Large intestine (tissue), 12 donors: ENCODE results near the gene B9D1. TPM values are rescaled to one million over a fixed set of nuclear protein-coding genes. Genes with fewer than 3 reads are reported as not detected.

Experiments
- DNase-seq, 2 donors: peaks; one replicate each; pipeline versions ENCODE4 v3.0.0 to v3.0.0-alpha.2; 2013
- H3K27ac ChIP-seq: one replicate; pipeline ENCODE4 v1.5.1; 2013; ENCODE audit warnings: low read length
- H3K27me3 ChIP-seq: 2 replicates; pipeline ENCODE4 v1.6.1; 2013; ENCODE audit warnings: low read length; ENCODE audit not compliant: control insufficient read depth, insufficient read depth
- H3K36me3 ChIP-seq: 2 replicates; pipeline ENCODE4 v1.6.1; 2013; ENCODE audit warnings: low read length; ENCODE audit not compliant: control insufficient read depth, insufficient read depth
- H3K4me1 ChIP-seq: one replicate; pipeline ENCODE4 v1.6.1; 2013; ENCODE audit warnings: low read length; ENCODE audit not compliant: control insufficient read depth, insufficient read depth
- H3K4me3 ChIP-seq: one replicate; pipeline ENCODE4 v1.5.1; 2013; ENCODE audit warnings: low read length
- H3K9me3 ChIP-seq: one replicate; pipeline ENCODE4 v1.6.1; 2013; ENCODE audit warnings: mild to moderate bottlenecking, low read depth, low read length, moderate library complexity; ENCODE audit not compliant: control insufficient read depth
- WGBS: methylation state at CpG from one replicate; pipeline ENCODE4 v1.1.5; 2013; ENCODE audit warnings: low lambda C conversion rate; ENCODE audit not compliant: insufficient coverage; 5-methylcytosine and 5-hydroxymethylcytosine counted together
- long read RNA-seq, 11 donors: transcript quantifications; one replicate each; lab custom pipeline, GENCODE V29; 2026
- polyA plus RNA-seq: library from polyadenylated mRNA; unstranded; fragments of 120-200 nt; gene quantifications from one replicate; pipeline ENCODE4 v1.2.1, GENCODE V29; 2013

Gene B9D1, protein sequence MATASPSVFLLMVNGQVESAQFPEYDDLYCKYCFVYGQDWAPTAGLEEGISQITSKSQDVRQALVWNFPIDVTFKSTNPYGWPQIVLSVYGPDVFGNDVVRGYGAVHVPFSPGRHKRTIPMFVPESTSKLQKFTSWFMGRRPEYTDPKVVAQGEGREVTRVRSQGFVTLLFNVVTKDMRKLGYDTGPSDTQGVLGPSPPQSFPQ
- polyA plus RNA-seq, result 19.8 TPM
- long read RNA-seq, donor 1, partial matches to known transcripts, result 0 of 6 reads
- long read RNA-seq, donor 1, other reads (novel, unspliced or antisense), result 0 of 6 reads
- long read RNA-seq, donor 2, transcript B9D1-201 (7 exons, 908 nt), result major isoform, 8 of 99 reads
- long read RNA-seq, donor 2, partial matches to known transcripts, result 85 of 99 reads
- long read RNA-seq, donor 2, other reads (novel, unspliced or antisense), result 0 of 99 reads
- long read RNA-seq, donor 3, result 0 reads
- long read RNA-seq, donor 4, partial matches to known transcripts, result 0 of 1 reads
- long read RNA-seq, donor 4, other reads (novel, unspliced or antisense), result 0 of 1 reads
- long read RNA-seq, donor 5, partial matches to known transcripts, result 0 of 4 reads
- long read RNA-seq, donor 5, other reads (novel, unspliced or antisense), result 0 of 4 reads
- long read RNA-seq, donor 6, partial matches to known transcripts, result 0 of 5 reads
- long read RNA-seq, donor 6, other reads (novel, unspliced or antisense), result 0 of 5 reads
- long read RNA-seq, donor 7, partial matches to known transcripts, result 0 of 3 reads
- long read RNA-seq, donor 7, other reads (novel, unspliced or antisense), result 0 of 3 reads
- long read RNA-seq, donor 8, transcript B9D1-201 (7 exons, 908 nt), result major isoform, 7 of 13 reads
- long read RNA-seq, donor 8, partial matches to known transcripts, result 0 of 13 reads
- long read RNA-seq, donor 8, other reads (novel, unspliced or antisense), result 0 of 13 reads
- long read RNA-seq, donor 9, transcript B9D1-201 (7 exons, 908 nt), result major isoform, 6 of 78 reads
- long read RNA-seq, donor 9, partial matches to known transcripts, result 70 of 78 reads
- long read RNA-seq, donor 9, other reads (novel, unspliced or antisense), result 0 of 78 reads
- long read RNA-seq, donor 10, partial matches to known transcripts, result 110 of 116 reads
- long read RNA-seq, donor 10, other reads (novel, unspliced or antisense), result 0 of 116 reads
- long read RNA-seq, donor 11, transcript B9D1-201 (7 exons, 908 nt), result major isoform, 6 of 12 reads
- long read RNA-seq, donor 11, partial matches to known transcripts, result 0 of 12 reads
- long read RNA-seq, donor 11, other reads (novel, unspliced or antisense), result 0 of 12 reads

- peaks cover 15% of the 10 kb centered on the region for H3K4me1 ChIP-seq
- no CpG with 5 or more reads among the region's 83 CpGs for WGBS
- H3K36me3 ChIP-seq, result peaks cover 13% of the 10 kb centered on the region
- H3K9me3 ChIP-seq, result no peaks in the 10 kb centered on the region
- H3K27me3 ChIP-seq, result no peaks in the 10 kb centered on the region
- DNase-seq, result peak; percentile 92 to 95
- H3K4me3 ChIP-seq, result peak within 1 kb of the TSS; percentile 78
- H3K27ac ChIP-seq, result peak within 1 kb of the TSS; percentile 93
Measured at GRCh38 chr17:19362277-19363113, at the start of gene B9D1. B9D1 (minus strand) TSS chr17:19362723; CDS start chr17:19362569, 154 bp downstream.

DNA sequence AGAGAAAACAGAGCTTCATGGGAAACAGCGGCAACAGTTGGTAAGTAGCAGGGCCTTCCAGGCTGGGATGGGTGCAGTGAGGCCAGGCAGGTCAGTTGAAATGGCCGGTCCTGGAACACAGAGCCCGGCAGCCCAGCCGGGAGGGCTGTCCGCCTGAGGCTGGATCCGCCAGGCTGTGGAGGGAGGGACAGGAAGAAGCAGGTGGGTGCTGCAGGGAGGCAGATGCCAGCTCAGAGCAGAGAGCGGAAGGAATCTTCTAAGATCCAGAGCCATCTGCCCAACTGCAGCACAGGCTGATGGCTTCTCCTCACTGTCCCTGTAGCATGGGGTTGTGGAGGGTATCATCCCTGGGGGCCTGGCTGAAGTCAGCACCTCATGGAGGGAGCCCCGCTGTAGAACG is 49.1 kb upstream of the B9D1 start:
- no CpG with 5 or more reads among the region's 9 CpGs for WGBS
- DNase-seq, result no peak

GRCh38 chr17:19410875-19411620 is 48.5 kb upstream of the B9D1 start, which contains the start of gene RNF112:
RNF112 (plus strand) TSS chr17:19411232; CDS start chr17:19411409, 177 bp downstream.
- Histone ChIP-seq H3K4me1 (no peaks in the 10 kb centered on the region), H3K27ac (no peak within 1 kb of the TSS), H3K27me3 (no peaks in the 10 kb centered on the region), H3K4me3 (peak within 1 kb of the TSS; percentile 21), H3K9me3 (no peaks in the 10 kb centered on the region), H3K36me3 (no peaks in the 10 kb centered on the region)
- no CpG with 5 or more reads among the region's 23 CpGs for WGBS
- peak in 1 of 2 donors; percentile 16 for DNase-seq

More for the DNA sequence above, 49.1 kb upstream of the B9D1 start:
- no peak overlapping the region for H3K27ac ChIP-seq
- H3K36me3 ChIP-seq, result no peaks in the 10 kb centered on the region
- H3K4me1 ChIP-seq, result no peaks in the 10 kb centered on the region
- H3K27me3 ChIP-seq, result no peaks in the 10 kb centered on the region
- H3K9me3 ChIP-seq, result no peaks in the 10 kb centered on the region
- no peak overlapping the region for H3K4me3 ChIP-seq

- Histone ChIP-seq H3K27me3 (no peaks in the 10 kb centered on the region), H3K9me3 (no peaks in the 10 kb centered on the region), H3K36me3 (no peaks in the 10 kb centered on the region), H3K4me1 (no peaks in the 10 kb centered on the region), H3K27ac (no peak overlapping the region), H3K4me3 (no peak overlapping the region)
- no CpG with 5 or more reads among the region's 6 CpGs for WGBS
- DNase-seq, result no peak
Measured at GRCh38 chr17:19410091-19410490, 47.6 kb upstream of the B9D1 start.

GRCh38 chr17:19409509-19409908 is 47.0 kb upstream of the B9D1 start:
- Histone ChIP-seq H3K27me3 (no peaks in the 10 kb centered on the region), H3K4me3 (no peak overlapping the region), H3K27ac (no peak overlapping the region), H3K9me3 (no peaks in the 10 kb centered on the region), H3K4me1 (no peaks in the 10 kb centered on the region), H3K36me3 (no peaks in the 10 kb centered on the region)
- no CpG with 5 or more reads among the region's 3 CpGs for WGBS
- DNase-seq, result no peak

DNA sequence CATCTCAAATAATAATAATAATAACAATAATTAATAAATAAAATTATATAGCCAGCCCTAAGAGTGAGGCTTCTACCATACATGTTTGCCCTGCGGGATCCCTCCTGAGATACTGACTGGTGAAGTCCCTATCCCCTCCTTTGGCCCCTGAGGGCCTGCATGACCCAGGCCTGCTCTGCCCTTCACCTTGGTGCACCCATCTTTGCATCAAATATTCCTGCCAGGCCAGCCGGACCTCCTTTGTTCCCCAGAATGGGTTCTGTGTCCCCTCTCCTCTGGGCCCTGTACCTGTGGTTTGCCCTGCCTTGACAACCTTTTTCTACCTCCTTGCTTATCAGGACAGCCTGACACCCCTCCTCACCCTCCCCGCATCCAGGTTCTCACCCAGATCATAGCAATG is 46.5 kb upstream of the B9D1 start:
- Histone ChIP-seq H3K9me3 (no peaks in the 10 kb centered on the region), H3K27me3 (no peaks in the 10 kb centered on the region), H3K4me3 (no peak overlapping the region), H3K4me1 (no peaks in the 10 kb centered on the region), H3K36me3 (no peaks in the 10 kb centered on the region), H3K27ac (no peak overlapping the region)
- WGBS, result no CpG with 5 or more reads among the region's 3 CpGs
- DNase-seq, result no peak

DNA sequence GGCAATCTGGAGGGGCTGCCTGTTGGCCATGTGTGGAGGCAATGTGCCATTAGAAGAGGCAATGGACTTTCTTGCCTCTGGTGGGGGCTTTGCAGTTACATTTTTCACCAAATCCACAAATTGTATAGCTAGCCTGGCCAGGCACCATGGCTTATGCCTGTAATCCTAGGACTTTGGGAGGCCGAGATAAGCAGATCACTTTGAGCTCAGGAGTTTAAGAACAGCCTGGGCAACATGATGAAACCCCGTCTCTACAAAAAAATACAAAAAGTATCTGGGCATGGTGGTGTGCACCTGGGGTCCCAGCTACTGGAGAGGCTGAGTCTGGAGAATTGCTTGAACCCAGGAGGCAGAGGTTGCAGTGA is 45.8 kb upstream of the B9D1 start:
- Histone ChIP-seq H3K27me3 (no peaks in the 10 kb centered on the region), H3K9me3 (no peaks in the 10 kb centered on the region), H3K4me3 (no peak overlapping the region), H3K36me3 (no peaks in the 10 kb centered on the region), H3K27ac (no peak overlapping the region), H3K4me1 (no peaks in the 10 kb centered on the region)
- WGBS, result no CpG with 5 or more reads among the region's 2 CpGs
- DNase-seq, result no peak

DNA sequence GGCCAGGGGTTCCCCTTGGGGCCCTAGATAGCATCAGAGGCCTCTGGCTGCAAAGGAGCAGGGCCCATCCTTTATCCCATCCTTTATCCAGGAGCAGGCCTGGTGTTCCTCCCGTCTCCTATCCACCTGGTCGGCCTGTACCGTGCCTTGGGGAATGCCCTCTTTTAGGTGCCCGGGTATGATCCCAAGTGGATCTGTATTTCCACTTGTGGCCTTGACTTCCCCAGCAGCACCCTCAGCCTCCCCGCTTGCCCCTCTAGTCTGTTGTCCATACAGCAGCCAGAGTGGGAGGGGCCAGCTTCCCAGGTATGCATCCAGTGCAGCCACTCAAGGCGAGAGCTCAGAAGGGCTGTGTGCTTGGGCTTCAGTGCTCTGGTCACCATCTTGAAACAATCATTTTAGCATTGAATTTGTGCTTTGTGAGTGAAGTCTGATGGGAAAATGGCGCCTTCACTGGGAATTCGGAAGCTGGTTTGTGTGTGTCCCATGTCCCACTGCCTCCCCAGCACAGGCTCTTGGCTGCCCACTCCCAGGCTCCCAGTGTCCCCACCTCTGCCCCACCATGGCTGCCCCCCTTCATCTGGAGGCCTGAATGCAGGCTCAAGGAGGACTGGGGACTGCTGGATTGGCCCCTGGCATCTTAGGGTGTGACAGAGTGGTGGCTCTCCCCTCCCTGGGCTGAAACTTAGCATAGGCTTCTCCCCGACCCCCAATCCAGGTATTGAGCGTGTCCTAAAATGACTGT is 45.2 kb upstream of the B9D1 start:
- Histone ChIP-seq H3K9me3 (no peaks in the 10 kb centered on the region), H3K27ac (no peak overlapping the region), H3K36me3 (no peaks in the 10 kb centered on the region), H3K4me1 (no peaks in the 10 kb centered on the region), H3K27me3 (no peaks in the 10 kb centered on the region), H3K4me3 (no peak overlapping the region)
- no CpG with 5 or more reads among the region's 10 CpGs for WGBS
- no peak for DNase-seq
